CD14-positive monocyte (primary cell): ENCODE measurements around the gene MSRB1. TPM values are rescaled to one million over a fixed set of nuclear protein-coding genes. Genes with fewer than 3 reads are reported as not detected.

ENCODE experiments used
- DNase-seq, 3 donors: peaks; one replicate each; pipeline ENCODE4 v3.0.0-alpha.2; 2011 to 2022
- H2AFZ ChIP-seq: 2 replicates; pipeline ENCODE4 v1.6.0; 2012; ENCODE audit warnings: mild to moderate bottlenecking, low read depth, low read length, inconsistent platforms; ENCODE audit not compliant: insufficient read depth, poor library complexity, severe bottlenecking
- H3K27ac ChIP-seq, 2 donors: 1 replicate in 1 of 2; 2 replicates in 1 of 2; pipeline ENCODE4 v1.5.1; 2012 to 2013; ENCODE audit warnings: low read length in 2 of 2, control low read depth in 1 of 2, inconsistent platforms in 1 of 2, low read depth in 1 of 2, mild to moderate bottlenecking in 1 of 2
- H3K27me3 ChIP-seq, 2 donors: one replicate each; pipeline versions ENCODE4 v1.6.0 to v1.6.1; 2011 to 2013; ENCODE audit warnings: low read length in 2 of 2; ENCODE audit not compliant: control insufficient read depth in 2 of 2, insufficient read depth in 2 of 2
- H3K36me3 ChIP-seq, 2 donors: replicated peaks in 1 of 2; 1 replicate in 1 of 2; 2 replicates in 1 of 2; pipeline versions ENCODE4 v1.5.1 to v1.6.1; 2012 to 2013; ENCODE audit warnings: low read length in 2 of 2, control low read depth in 1 of 2, inconsistent platforms in 1 of 2, mild to moderate bottlenecking in 1 of 2; ENCODE audit not compliant: insufficient read depth in 2 of 2, control insufficient read depth in 1 of 2
- H3K4me1 ChIP-seq, 2 donors: 1 replicate in 1 of 2; 2 replicates in 1 of 2; pipeline versions ENCODE4 v1.5.1 to v1.6.1; 2012 to 2013; ENCODE audit warnings: low read length in 2 of 2, control low read depth in 1 of 2, inconsistent platforms in 1 of 2, mild to moderate bottlenecking in 1 of 2, moderate library complexity in 1 of 2; ENCODE audit not compliant: insufficient read depth in 2 of 2, control insufficient read depth in 1 of 2
- H3K4me2 ChIP-seq: replicated peaks from 2 replicates; pipeline ENCODE3; 2012; ENCODE audit warnings: low read length, moderate library complexity, mild to moderate bottlenecking; ENCODE audit not compliant: poor library complexity, severe bottlenecking; ENCODE audit errors: extremely low read depth
- H3K4me3 ChIP-seq, 3 experiments: fragments of 200-600 bp in 1 of 3; sonication (generic) in 1 of 3; replicated peaks in 1 of 3; 1 replicate in 2 of 3; 2 replicates in 1 of 3; pipeline ENCODE4 v1.5.1; 2011 to 2013; ENCODE audit warnings: low read length in 3 of 3, mild to moderate bottlenecking in 3 of 3, control low read depth in 2 of 3, low read depth in 2 of 3, inconsistent platforms in 1 of 3, moderate library complexity in 1 of 3
- H3K79me2 ChIP-seq: 2 replicates; pipeline ENCODE4 v1.6.0; 2012; ENCODE audit warnings: mild to moderate bottlenecking, control low read depth, inconsistent platforms, low read length, moderate library complexity; ENCODE audit not compliant: insufficient read depth
- H3K9ac ChIP-seq: 2 replicates; pipeline ENCODE4 v1.6.0; 2017; ENCODE audit warnings: low read length, mild to moderate bottlenecking; ENCODE audit not compliant: insufficient read depth, poor library complexity, severe bottlenecking
- H3K9me3 ChIP-seq, 2 donors: replicated peaks in 1 of 2; 1 replicate in 1 of 2; 2 replicates in 1 of 2; pipeline versions ENCODE4 v1.5.1 to v1.6.1; 2012 to 2013; ENCODE audit warnings: low read length in 2 of 2, control low read depth in 1 of 2; ENCODE audit not compliant: control insufficient read depth in 1 of 2, insufficient read depth in 1 of 2
- H4K20me1 ChIP-seq: 2 replicates; pipeline ENCODE4 v1.6.0; 2012; ENCODE audit warnings: mild to moderate bottlenecking, low read length, control low read depth, moderate library complexity; ENCODE audit not compliant: insufficient read depth
- H3K27ac Mint-ChIP-seq, 7 donors: one replicate each; pipeline ENCODE4 v1.8.0; 2020; ENCODE audit warnings: mild to moderate bottlenecking in 7 of 7, mixed read lengths in 7 of 7, moderate library complexity in 6 of 7, inconsistent platforms in 2 of 7
- H3K27me3 Mint-ChIP-seq, 3 donors: one replicate each; pipeline ENCODE4 v1.8.0; 2021 to 2022; ENCODE audit warnings: low read depth in 3 of 3, mild to moderate bottlenecking in 3 of 3, mixed read lengths in 3 of 3, moderate library complexity in 3 of 3, inconsistent platforms in 1 of 3
- H3K36me3 Mint-ChIP-seq, 2 donors: one replicate each; pipeline ENCODE4 v1.8.0; 2020; ENCODE audit warnings: mixed read lengths in 2 of 2, inconsistent platforms in 1 of 2, mild to moderate bottlenecking in 1 of 2
- H3K4me1 Mint-ChIP-seq: one replicate; pipeline ENCODE4 v1.8.0; 2020; ENCODE audit warnings: mild to moderate bottlenecking, mixed read lengths
- H3K4me3 Mint-ChIP-seq, 2 donors: one replicate each; pipeline ENCODE4 v1.8.0; 2020; ENCODE audit warnings: mild to moderate bottlenecking in 2 of 2, mixed read lengths in 2 of 2, moderate library complexity in 1 of 2
- H3K9me3 Mint-ChIP-seq, 7 donors: one replicate each; pipeline ENCODE4 v1.8.0; 2020 to 2022; ENCODE audit warnings: mixed read lengths in 7 of 7, mild to moderate bottlenecking in 6 of 7, moderate library complexity in 6 of 7, inconsistent platforms in 2 of 7
- CTCF ChIP-seq: fragments of 200-600 bp; IDR thresholded peaks from one replicate; pipeline ENCODE4 v1.8.0; 2022; ENCODE audit warnings: antibody characterized with exemption, mild to moderate bottlenecking
- WGBS: methylation state at CpG from one replicate; pipeline ENCODE4 v1.1.5; 2013; ENCODE audit warnings: missing lambda C conversion rate; ENCODE audit not compliant: insufficient coverage; 5-methylcytosine and 5-hydroxymethylcytosine counted together
- intact Hi-C, 2 donors: fragments of 100-400 bp; cut with micrococcal nuclease; formaldehyde crosslinking; loops; one replicate each; pipeline versions ENCODE4 v1.15.0 to v1.15.1; 2023
- polyA plus RNA-seq, 3 donors: library from polyadenylated mRNA; depleted of rRNA in 1 of 3; unstranded in 2 of 3; stranded (reverse) in 1 of 3; fragments of 300-500 nt in 2 of 3; fragments of >200 nt in 1 of 3; fragmentation: Illumina TruSeq in 2 of 3; gene quantifications; 1 replicate in 2 of 3; 2 replicates in 1 of 3; pipeline ENCODE4 v1.2.3, GENCODE V29; 2012 to 2021

MSRB1 gene
- polyA plus RNA-seq, 3 donors = 116 to 427 (median 416) TPM

GRCh38 chr16:1947369-1947670 lies 4.3 kb upstream of the MSRB1 start:
- Histone ChIP-seq H3K4me3 (no peak overlapping the region), H3K4me2 (no peak overlapping the region), H3K9me3 (no peaks in the 10 kb centered on the region), H3K9ac (no peak overlapping the region), H3K79me2 (peaks cover 8% of the 10 kb centered on the region), H2AFZ (no peak overlapping the region), H3K36me3 (no peaks in the 10 kb centered on the region), H3K27me3 (no peaks in the 10 kb centered on the region), H4K20me1 (peaks cover 5% of the 10 kb centered on the region), H3K27ac (no peak overlapping the region), H3K4me1 (peaks cover 10 to 18% of the 10 kb centered on the region in 2 donors)
- Mint-ChIP-seq H3K27me3 (peaks cover 2 to 6% (median 4%) of the 10 kb centered on the region in 3 donors), H3K4me3 (no peak overlapping the region), H3K36me3 (no peaks in the 10 kb centered on the region), H3K27ac (no peak overlapping the region), H3K9me3 (no peaks in the 10 kb centered on the region), H3K4me1 (peaks cover 10% of the 10 kb centered on the region)
- 94% methylated on average over 9 of the region's 9 CpGs for WGBS
- intact Hi-C loops = loop anchor here in 1 of 2 donors (10.0 kb wide), 1 partner anchor 207 kb away; the partner anchor contains the start of gene TRAF7
- TF ChIP-seq CTCF = no peak
- no peak for DNase-seq

GRCh38 chr16:1946495-1947368 lies 3.7 kb upstream of the MSRB1 start:
- no peak for TF ChIP-seq CTCF
- H3K9me3 ChIP-seq = no peaks in the 10 kb centered on the region
- peaks cover 14% of the 10 kb centered on the region for H3K79me2 ChIP-seq
- no peaks in the 10 kb centered on the region for H3K36me3 ChIP-seq
- H3K9ac ChIP-seq = no peak overlapping the region
- H3K27me3 Mint-ChIP-seq = peaks cover 2 to 4% (median 2%) of the 10 kb centered on the region in 3 donors
- H3K4me3 Mint-ChIP-seq = no peak overlapping the region
- peaks cover 16% of the 10 kb centered on the region for H3K4me1 Mint-ChIP-seq
- DNase-seq = no peak
- peaks cover 16 to 24% of the 10 kb centered on the region in 2 donors for H3K4me1 ChIP-seq
- H3K27ac Mint-ChIP-seq = no peak overlapping the region
- no peaks in the 10 kb centered on the region for H3K9me3 Mint-ChIP-seq
- H3K4me3 ChIP-seq = no peak overlapping the region
- H2AFZ ChIP-seq = no peak overlapping the region
- 90% methylated on average over 37 of the region's 38 CpGs for WGBS
- H3K27ac ChIP-seq = no peak overlapping the region
- H4K20me1 ChIP-seq = peaks cover 10% of the 10 kb centered on the region
- no peaks in the 10 kb centered on the region for H3K27me3 ChIP-seq
- intact Hi-C loops = loop anchor here in 1 of 2 donors (10.0 kb wide), 1 partner anchor 208 kb away; the partner anchor contains the start of gene TRAF7
- H3K36me3 Mint-ChIP-seq = no peaks in the 10 kb centered on the region
- H3K4me2 ChIP-seq = no peak overlapping the region
